HG02798 (cell line): ENCODE measurements around the gene FBXO46.
A peak's percentile ranks its signal among the peaks of the same experiment; 100 is the strongest.

ENCODE experiments used
- ATAC-seq: cut with Tn5 transposase; IDR thresholded peaks from one replicate; pipeline ENCODE4 v1.9.1; 2021; ENCODE audit warnings: mild to moderate bottlenecking; ENCODE audit not compliant: unreplicated experiment, poor library complexity

FBXO46 gene

GRCh38 chr19:45730368-45731288 is at the start of gene FBXO46:
TSS of gene FBXO46 (minus strand) at chr19:45730896. CDS start at chr19:45713495, 17,401 bp downstream.
- ATAC-seq = peak; percentile 95

- ATAC-seq = no peak
These were observed 49.4 kb upstream of the FBXO46 start for GRCh38 chr19:45780146-45780447.

GRCh38 chr19:45779231-45780145 is 48.8 kb upstream of the FBXO46 start:
- peak; percentile 87 for ATAC-seq

- no peak for ATAC-seq
These were observed 47.4 kb upstream of the FBXO46 start for GRCh38 chr19:45778010-45778661.

- no peak for ATAC-seq
These were observed 46.8 kb upstream of the FBXO46 start for GRCh38 chr19:45777395-45777961.

- no peak for ATAC-seq
These were observed 44.1 kb upstream of the FBXO46 start for GRCh38 chr19:45774765-45775164.

GRCh38 chr19:45773384-45773783 is 42.7 kb upstream of the FBXO46 start:
- no peak for ATAC-seq

- ATAC-seq = no peak
These were observed 42.2 kb upstream of the FBXO46 start for GRCh38 chr19:45772912-45773311.

GRCh38 chr19:45772130-45772840 is 41.6 kb upstream of the FBXO46 start:
- ATAC-seq = no peak

- no peak for ATAC-seq
These were observed 40.7 kb upstream of the FBXO46 start for GRCh38 chr19:45771311-45771933.

GRCh38 chr19:45770192-45771101 is 39.8 kb upstream of the FBXO46 start:
- peak; percentile 52 for ATAC-seq

- no peak for ATAC-seq
These were observed 39.1 kb upstream of the FBXO46 start for GRCh38 chr19:45769821-45770191.

- peak; percentile 77 for ATAC-seq
These were observed 38.5 kb upstream of the FBXO46 start, which contains the start of gene SIX5 for GRCh38 chr19:45768984-45769782. TSS of gene SIX5 (minus strand) at chr19:45769252. CDS start at chr19:45768844, 408 bp downstream.

- no peak for ATAC-seq
These were observed 37.9 kb upstream of the FBXO46 start for GRCh38 chr19:45768655-45768983.

GRCh38 chr19:45767881-45768654 is 37.4 kb upstream of the FBXO46 start:
- ATAC-seq = no peak

GRCh38 chr19:45767410-45767880 is 36.7 kb upstream of the FBXO46 start:
- no peak for ATAC-seq
